Hepatocyte (in vitro differentiated cells): ENCODE data around the gene FAM241B. TPM values are rescaled to one million over a fixed set of nuclear protein-coding genes. Genes with fewer than 3 reads are reported as not detected.

Experiments
- polyA plus RNA-seq: library from polyadenylated mRNA; unstranded; fragments of >200 nt; fragmentation: Nextera tagmentation; extraction: Ambion mirVana; gene quantifications from 2 replicates; pipeline ENCODE4 v1.2.1, GENCODE V29; 2016
- total RNA-seq: library from RNA; depleted of rRNA; stranded (reverse); fragments of >200 nt; gene quantifications from 2 replicates; pipeline ENCODE4 v1.2.3, GENCODE V29; 2014

FAM241B gene
- total and polyA plus RNA-seq, 2 experiments from 2014 or later, result 3.7 to 13.7 TPM

Other genes starting within 250 kb of the FAM241B start
- 0.07 TPM in 1 of 2 replicates, not detected in the other for gene TACR2, start 213.3 kb upstream of the FAM241B start, total RNA-seq
- gene TACR2, start 213.3 kb upstream of the FAM241B start, polyA plus RNA-seq, result 0.63 TPM in 1 of 2 replicates, not detected in the other
- 25.8 and 29.0 TPM in 2 replicates for gene TSPAN15, start 178.8 kb upstream of the FAM241B start, total RNA-seq
- 58.5 and 66.4 TPM in 2 replicates for gene TSPAN15, start 178.8 kb upstream of the FAM241B start, polyA plus RNA-seq
- not detected in 2 replicates for gene NEUROG3, start 56.8 kb upstream of the FAM241B start, total RNA-seq
- 0.87 and 1.2 TPM in 2 replicates for gene NEUROG3, start 56.8 kb upstream of the FAM241B start, polyA plus RNA-seq
- gene COL13A1, start 171.7 kb downstream of the FAM241B start, total RNA-seq, result 2.7 and 4.5 TPM in 2 replicates
- 5.8 and 8.5 TPM in 2 replicates for gene COL13A1, start 171.7 kb downstream of the FAM241B start, polyA plus RNA-seq